RCC 7860 (cell line): ENCODE data around the gene GAGE12D.
"Not testable (repeated sequence)": the region's sequence is repeated elsewhere in the genome, so short reads cannot be mapped to it uniquely, and the experiment has no call there.

ENCODE experiments used
- DNase-seq: peaks from one replicate; pipeline ENCODE4 v3.0.0-alpha.2; 2015; ENCODE audit warnings: low spot score
- FAIRE-seq: peaks from 2 replicates; lab custom pipeline; 2012; peaks lifted over from hg19 to GRCh38; lab: Jason Lieb, UNC

Gene GAGE12D, protein sequence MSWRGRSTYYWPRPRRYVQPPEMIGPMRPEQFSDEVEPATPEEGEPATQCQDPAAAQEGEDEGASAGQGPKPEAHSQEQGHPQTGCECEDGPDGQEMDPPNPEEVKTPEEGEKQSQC

DNA sequence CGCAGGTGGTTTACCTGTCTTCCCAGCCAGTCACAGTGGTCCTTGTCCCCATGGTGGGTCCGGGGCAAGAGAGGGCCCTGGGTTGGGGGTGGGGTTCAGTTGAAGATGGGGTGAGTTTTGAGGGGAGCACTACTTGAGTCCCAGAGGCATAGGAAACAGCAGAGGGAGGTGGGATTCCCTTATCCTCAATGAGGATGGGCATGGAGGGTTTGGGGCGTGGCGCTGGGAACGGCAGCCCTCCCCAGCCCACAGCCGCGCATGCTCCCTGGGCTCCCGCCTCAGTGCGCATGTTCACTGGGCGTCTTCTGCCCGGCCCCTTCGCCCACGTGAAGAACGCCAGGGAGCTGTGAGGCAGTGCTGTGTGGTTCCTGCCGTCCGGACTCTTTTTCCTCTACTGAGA lies at the start of gene GAGE12D:
Gene GAGE12D, plus strand, starts transcription at position 301 of the 400 bp plus-strand sequence. CDS start 1,155 bp downstream, outside the sequence.
- DNase-seq, FAIRE-seq: not testable (repeated sequence)

DNA sequence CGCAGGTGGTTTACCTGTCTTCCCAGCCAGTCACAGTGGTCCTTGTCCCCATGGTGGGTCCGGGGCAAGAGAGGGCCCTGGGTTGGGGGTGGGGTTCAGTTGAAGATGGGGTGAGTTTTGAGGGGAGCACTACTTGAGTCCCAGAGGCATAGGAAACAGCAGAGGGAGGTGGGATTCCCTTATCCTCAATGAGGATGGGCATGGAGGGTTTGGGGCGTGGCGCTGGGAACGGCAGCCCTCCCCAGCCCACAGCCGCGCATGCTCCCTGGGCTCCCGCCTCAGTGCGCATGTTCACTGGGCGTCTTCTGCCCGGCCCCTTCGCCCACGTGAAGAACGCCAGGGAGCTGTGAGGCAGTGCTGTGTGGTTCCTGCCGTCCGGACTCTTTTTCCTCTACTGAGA lies 9.7 kb upstream of the GAGE12D start, which contains the start of gene GAGE12C:
Gene GAGE12C, plus strand, starts transcription at position 301 of the 400 bp plus-strand sequence. CDS start 1,155 bp downstream, outside the sequence.
- not testable (repeated sequence) for DNase-seq, FAIRE-seq

DNA sequence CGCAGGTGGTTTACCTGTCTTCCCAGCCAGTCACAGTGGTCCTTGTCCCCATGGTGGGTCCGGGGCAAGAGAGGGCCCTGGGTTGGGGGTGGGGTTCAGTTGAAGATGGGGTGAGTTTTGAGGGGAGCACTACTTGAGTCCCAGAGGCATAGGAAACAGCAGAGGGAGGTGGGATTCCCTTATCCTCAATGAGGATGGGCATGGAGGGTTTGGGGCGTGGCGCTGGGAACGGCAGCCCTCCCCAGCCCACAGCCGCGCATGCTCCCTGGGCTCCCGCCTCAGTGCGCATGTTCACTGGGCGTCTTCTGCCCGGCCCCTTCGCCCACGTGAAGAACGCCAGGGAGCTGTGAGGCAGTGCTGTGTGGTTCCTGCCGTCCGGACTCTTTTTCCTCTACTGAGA lies 9.5 kb downstream of the GAGE12D start, which contains the start of gene GAGE12E:
Gene GAGE12E, plus strand, starts transcription at position 301 of the 400 bp plus-strand sequence. CDS start 1,155 bp downstream, outside the sequence.
- not testable (repeated sequence) for DNase-seq, FAIRE-seq

DNA sequence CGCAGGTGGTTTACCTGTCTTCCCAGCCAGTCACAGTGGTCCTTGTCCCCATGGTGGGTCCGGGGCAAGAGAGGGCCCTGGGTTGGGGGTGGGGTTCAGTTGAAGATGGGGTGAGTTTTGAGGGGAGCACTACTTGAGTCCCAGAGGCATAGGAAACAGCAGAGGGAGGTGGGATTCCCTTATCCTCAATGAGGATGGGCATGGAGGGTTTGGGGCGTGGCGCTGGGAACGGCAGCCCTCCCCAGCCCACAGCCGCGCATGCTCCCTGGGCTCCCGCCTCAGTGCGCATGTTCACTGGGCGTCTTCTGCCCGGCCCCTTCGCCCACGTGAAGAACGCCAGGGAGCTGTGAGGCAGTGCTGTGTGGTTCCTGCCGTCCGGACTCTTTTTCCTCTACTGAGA lies 19.0 kb downstream of the GAGE12D start, which contains the start of gene GAGE12F:
Gene GAGE12F, plus strand, starts transcription at position 301 of the 400 bp plus-strand sequence. CDS start 1,155 bp downstream, outside the sequence.
- not testable (repeated sequence) for DNase-seq, FAIRE-seq

DNA sequence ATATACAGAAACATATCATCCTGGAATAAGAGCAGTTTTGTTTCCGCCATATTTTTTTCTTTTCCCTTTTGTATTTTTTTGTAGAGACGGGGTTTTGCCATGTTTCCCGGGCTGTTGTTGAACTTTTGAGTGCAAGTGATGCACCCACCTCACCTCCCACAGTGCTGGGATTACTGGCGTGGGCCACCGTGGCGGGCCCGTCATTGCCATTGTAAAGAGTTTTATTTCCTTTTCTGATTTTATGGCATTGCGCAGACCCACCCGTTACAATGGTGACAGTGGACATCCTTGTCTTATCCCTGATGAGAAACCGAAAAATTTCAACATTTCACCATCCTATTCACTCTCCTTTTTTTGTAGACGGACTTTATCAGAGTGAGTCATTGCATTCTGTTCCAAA lies 27.2 kb downstream of the GAGE12D start:
- DNase-seq: not testable (repeated sequence)

DNA sequence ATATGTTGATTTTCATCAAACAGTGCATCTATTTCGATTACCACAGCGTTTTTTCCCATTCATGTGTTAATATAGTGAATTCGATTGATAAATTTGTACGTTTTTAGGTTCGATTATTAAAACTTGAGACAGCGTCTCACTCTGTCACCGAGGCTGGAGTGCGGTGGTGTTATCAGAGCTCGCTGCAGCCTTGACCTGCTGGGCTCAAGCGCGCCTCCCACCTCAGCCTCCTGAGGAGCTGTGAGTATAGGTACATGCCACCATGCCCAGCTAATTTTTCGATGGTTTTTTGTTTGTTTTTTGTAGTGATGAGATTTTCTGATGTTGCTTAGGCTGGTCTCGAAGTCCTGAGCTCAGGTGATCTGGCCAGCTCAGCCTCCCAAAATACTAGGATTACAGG lies 27.6 kb downstream of the GAGE12D start:
- not testable (repeated sequence) for FAIRE-seq, DNase-seq

More for the DNA sequence above, 27.2 kb downstream of the GAGE12D start:
- FAIRE-seq: not testable (repeated sequence)

DNA sequence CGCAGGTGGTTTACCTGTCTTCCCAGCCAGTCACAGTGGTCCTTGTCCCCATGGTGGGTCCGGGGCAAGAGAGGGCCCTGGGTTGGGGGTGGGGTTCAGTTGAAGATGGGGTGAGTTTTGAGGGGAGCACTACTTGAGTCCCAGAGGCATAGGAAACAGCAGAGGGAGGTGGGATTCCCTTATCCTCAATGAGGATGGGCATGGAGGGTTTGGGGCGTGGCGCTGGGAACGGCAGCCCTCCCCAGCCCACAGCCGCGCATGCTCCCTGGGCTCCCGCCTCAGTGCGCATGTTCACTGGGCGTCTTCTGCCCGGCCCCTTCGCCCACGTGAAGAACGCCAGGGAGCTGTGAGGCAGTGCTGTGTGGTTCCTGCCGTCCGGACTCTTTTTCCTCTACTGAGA lies 28.6 kb downstream of the GAGE12D start, which contains the start of gene GAGE12G:
Gene GAGE12G, plus strand, starts transcription at position 301 of the 400 bp plus-strand sequence. CDS start 1,155 bp downstream, outside the sequence.
- FAIRE-seq, DNase-seq: not testable (repeated sequence)

DNA sequence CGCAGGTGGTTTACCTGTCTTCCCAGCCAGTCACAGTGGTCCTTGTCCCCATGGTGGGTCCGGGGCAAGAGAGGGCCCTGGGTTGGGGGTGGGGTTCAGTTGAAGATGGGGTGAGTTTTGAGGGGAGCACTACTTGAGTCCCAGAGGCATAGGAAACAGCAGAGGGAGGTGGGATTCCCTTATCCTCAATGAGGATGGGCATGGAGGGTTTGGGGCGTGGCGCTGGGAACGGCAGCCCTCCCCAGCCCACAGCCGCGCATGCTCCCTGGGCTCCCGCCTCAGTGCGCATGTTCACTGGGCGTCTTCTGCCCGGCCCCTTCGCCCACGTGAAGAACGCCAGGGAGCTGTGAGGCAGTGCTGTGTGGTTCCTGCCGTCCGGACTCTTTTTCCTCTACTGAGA lies 38.1 kb downstream of the GAGE12D start, which contains the start of gene GAGE12H:
Gene GAGE12H, plus strand, starts transcription at position 301 of the 400 bp plus-strand sequence. CDS start 1,155 bp downstream, outside the sequence.
- not testable (repeated sequence) for DNase-seq, FAIRE-seq

DNA sequence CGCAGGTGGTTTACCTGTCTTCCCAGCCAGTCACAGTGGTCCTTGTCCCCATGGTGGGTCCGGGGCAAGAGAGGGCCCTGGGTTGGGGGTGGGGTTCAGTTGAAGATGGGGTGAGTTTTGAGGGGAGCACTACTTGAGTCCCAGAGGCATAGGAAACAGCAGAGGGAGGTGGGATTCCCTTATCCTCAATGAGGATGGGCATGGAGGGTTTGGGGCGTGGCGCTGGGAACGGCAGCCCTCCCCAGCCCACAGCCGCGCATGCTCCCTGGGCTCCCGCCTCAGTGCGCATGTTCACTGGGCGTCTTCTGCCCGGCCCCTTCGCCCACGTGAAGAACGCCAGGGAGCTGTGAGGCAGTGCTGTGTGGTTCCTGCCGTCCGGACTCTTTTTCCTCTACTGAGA lies 47.7 kb downstream of the GAGE12D start, which contains the start of gene GAGE2A:
Gene GAGE2A, plus strand, starts transcription at position 301 of the 400 bp plus-strand sequence. CDS start 1,155 bp downstream, outside the sequence.
- not testable (repeated sequence) for DNase-seq, FAIRE-seq

DNA sequence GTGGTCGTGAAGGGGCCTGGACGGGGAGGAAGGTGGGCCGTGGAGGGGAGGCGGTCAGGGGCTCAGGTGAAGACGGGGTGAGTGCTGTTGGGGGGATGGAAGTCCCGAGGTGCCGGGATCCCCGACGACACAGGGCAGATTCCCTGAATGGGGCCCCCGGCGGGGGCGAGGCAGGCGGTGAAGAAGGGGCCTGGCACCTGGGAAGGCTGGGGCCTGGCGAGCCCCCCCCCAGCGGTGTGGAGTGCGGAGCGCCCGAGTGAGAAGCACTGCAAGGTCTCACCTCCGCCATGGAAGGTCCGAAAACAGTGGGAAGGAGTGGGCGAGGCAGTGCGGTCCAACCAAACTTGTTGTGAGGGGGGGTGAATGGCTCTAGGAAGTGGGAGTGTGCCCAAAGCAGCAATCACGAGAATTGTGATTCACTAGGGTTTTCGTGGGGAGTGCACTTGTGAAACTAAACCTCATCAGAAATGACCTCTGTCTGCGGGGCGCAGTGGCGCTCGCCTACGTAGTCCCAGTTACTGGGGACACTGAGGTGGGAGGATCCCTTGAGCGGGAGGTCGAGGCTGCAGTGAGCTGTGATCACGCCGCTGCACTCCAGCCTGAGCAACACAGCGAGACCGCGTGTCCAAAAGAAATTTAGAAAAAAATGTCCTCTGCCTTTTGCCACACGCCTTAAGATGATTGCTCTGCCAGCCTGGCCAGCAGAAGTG lies 48.4 kb downstream of the GAGE12D start:
- not testable (repeated sequence) for FAIRE-seq, DNase-seq

DNA sequence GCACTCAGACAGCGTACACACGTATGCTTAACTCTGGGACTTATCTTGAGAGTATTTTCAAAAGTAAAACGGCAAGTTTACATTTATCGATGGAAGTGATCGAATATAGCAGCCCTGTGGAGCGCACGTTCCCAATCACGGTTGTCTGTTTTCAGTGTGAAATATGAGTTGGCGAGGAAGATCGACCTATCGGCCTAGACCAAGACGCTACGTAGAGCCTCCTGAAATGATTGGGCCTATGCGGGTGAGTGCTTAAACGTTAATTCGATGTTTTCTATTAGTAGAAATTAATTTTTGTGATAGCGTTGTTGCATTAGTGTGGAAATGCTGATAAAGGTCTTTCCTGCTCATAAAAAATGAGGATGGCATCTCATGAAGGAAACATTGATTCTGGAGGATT lies 49.0 kb downstream of the GAGE12D start:
- not testable (repeated sequence) for FAIRE-seq, DNase-seq
